Measurements from ENCODE around the gene GSTA2.
"Not testable (repeated sequence)": the region's sequence is repeated elsewhere in the genome, so short reads cannot be mapped to it uniquely, and the experiment has no call there.

GSTA2 gene

GRCh38 chr6:52760105-52760765 lies 3.0 kb downstream of the GSTA2 start:
- DNase-seq (ENCODE audit: low spot score), result no peak

GRCh38 chr6:52759085-52759484 lies 4.2 kb downstream of the GSTA2 start:
- DNase-seq (ENCODE audit: low spot score), result no peak

- DNase-seq (ENCODE audit: low spot score), result not testable (repeated sequence)
Measured at GRCh38 chr6:52757651-52758338, 5.5 kb downstream of the GSTA2 start.

- no peak for DNase-seq (ENCODE audit: low spot score)
Measured at GRCh38 chr6:52754443-52754842, 8.8 kb downstream of the GSTA2 start.

- DNase-seq (ENCODE audit: low spot score), result not testable (repeated sequence)
Measured at GRCh38 chr6:52753137-52753536, 10.1 kb downstream of the GSTA2 start.

GRCh38 chr6:52752310-52752709 lies 11.0 kb downstream of the GSTA2 start:
- DNase-seq (ENCODE audit: low spot score), result no peak

GRCh38 chr6:52749556-52750152 lies 13.6 kb downstream of the GSTA2 start:
- DNase-seq (ENCODE audit: low spot score), result no peak

GRCh38 chr6:52747301-52747700 lies 16.0 kb downstream of the GSTA2 start:
- DNase-seq (ENCODE audit: low spot score), result not testable (repeated sequence)

GRCh38 chr6:52746213-52746612 lies 17.1 kb downstream of the GSTA2 start:
- DNase-seq (ENCODE audit: low spot score), result no peak

GRCh38 chr6:52745764-52746201 lies 17.5 kb downstream of the GSTA2 start:
- no peak for DNase-seq (ENCODE audit: low spot score)

GRCh38 chr6:52741872-52742271 lies 21.4 kb downstream of the GSTA2 start:
- no peak for DNase-seq (ENCODE audit: low spot score)

GRCh38 chr6:52739627-52740026 lies 23.6 kb downstream of the GSTA2 start:
- DNase-seq (ENCODE audit: low spot score), result no peak

GRCh38 chr6:52739134-52739533 lies 24.1 kb downstream of the GSTA2 start:
- DNase-seq (ENCODE audit: low spot score), result no peak

GRCh38 chr6:52736145-52736544 lies 27.1 kb downstream of the GSTA2 start:
- DNase-seq (ENCODE audit: low spot score), result no peak

- no peak for DNase-seq (ENCODE audit: low spot score)
Measured at GRCh38 chr6:52735071-52735470, 28.2 kb downstream of the GSTA2 start.

- no peak for DNase-seq (ENCODE audit: low spot score)
Measured at GRCh38 chr6:52734072-52734471, 29.2 kb downstream of the GSTA2 start.

GRCh38 chr6:52733172-52733571 lies 30.1 kb downstream of the GSTA2 start:
- no peak for DNase-seq (ENCODE audit: low spot score)

GRCh38 chr6:52731719-52732118 lies 31.6 kb downstream of the GSTA2 start:
- DNase-seq (ENCODE audit: low spot score), result no peak

- DNase-seq (ENCODE audit: low spot score), result no peak
Measured at GRCh38 chr6:52729576-52729975, 33.7 kb downstream of the GSTA2 start.

- DNase-seq (ENCODE audit: low spot score), result no peak
Measured at GRCh38 chr6:52728394-52728793, 34.9 kb downstream of the GSTA2 start.

GRCh38 chr6:52727908-52728307 lies 35.4 kb downstream of the GSTA2 start:
- no peak for DNase-seq (ENCODE audit: low spot score)

- no peak for DNase-seq (ENCODE audit: low spot score)
Measured at GRCh38 chr6:52726741-52727535, 36.3 kb downstream of the GSTA2 start.

GRCh38 chr6:52726193-52726542 lies 37.1 kb downstream of the GSTA2 start:
- DNase-seq (ENCODE audit: low spot score), result no peak

Measured in globus pallidus (tissue), 1 donor.